OCI-LY1 (cell line): Measurements from ENCODE around the gene KRTAP5-1.

Experiments
- EZH2 ChIP-seq: fragments of 200-600 bp; sonication (generic), shearing (Covaris generic); IDR thresholded peaks from 2 replicates; pipeline ENCODE4 v1.8.0; 2017; ENCODE audit warnings: borderline replicate concordance, mixed run types, mild to moderate bottlenecking, antibody characterized with exemption, low read length, moderate library complexity, mixed read lengths
- TF ChIP-seq, protein P1 (sequence below): fragments of 200-600 bp; sonication (generic), shearing (Covaris generic); IDR thresholded peaks from 2 replicates; pipeline ENCODE4 v1.5.1; 2017; ENCODE audit warnings: mild to moderate bottlenecking, antibody characterized with exemption, low read length, moderate library complexity, mixed read lengths

DNA sequence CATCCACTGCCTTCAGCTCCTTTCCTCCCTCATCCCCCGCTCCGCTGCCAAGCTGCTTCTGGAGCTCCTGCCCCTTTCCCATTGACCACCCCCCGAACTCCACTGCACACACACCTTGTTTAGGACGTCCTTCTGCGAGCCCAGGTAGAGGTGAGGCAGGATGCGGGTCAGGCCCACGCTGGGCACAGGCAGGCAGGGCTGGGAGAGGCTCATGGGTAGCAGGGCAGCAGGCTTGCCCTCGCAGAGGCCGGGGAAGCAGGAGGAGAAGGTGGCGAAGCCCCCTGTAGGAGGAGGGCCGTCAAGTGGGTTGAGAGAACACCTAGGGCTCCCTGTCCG is 26.3 kb downstream of the KRTAP5-1 start:
- TF ChIP-seq, protein P1, sequence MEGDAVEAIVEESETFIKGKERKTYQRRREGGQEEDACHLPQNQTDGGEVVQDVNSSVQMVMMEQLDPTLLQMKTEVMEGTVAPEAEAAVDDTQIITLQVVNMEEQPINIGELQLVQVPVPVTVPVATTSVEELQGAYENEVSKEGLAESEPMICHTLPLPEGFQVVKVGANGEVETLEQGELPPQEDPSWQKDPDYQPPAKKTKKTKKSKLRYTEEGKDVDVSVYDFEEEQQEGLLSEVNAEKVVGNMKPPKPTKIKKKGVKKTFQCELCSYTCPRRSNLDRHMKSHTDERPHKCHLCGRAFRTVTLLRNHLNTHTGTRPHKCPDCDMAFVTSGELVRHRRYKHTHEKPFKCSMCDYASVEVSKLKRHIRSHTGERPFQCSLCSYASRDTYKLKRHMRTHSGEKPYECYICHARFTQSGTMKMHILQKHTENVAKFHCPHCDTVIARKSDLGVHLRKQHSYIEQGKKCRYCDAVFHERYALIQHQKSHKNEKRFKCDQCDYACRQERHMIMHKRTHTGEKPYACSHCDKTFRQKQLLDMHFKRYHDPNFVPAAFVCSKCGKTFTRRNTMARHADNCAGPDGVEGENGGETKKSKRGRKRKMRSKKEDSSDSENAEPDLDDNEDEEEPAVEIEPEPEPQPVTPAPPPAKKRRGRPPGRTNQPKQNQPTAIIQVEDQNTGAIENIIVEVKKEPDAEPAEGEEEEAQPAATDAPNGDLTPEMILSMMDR, result no peak
- TF ChIP-seq EZH2, result no peak
